ENCODE data around the gene STARD10. TPM values are rescaled to one million over a fixed set of nuclear protein-coding genes. Genes with fewer than 3 reads are reported as not detected.
A peak's percentile ranks its signal among the peaks of the same experiment; 100 is the strongest.
"Not testable (repeated sequence)": the region's sequence is repeated elsewhere in the genome, so short reads cannot be mapped to it uniquely, and the experiment has no call there.

The STARD10 gene
- total RNA-seq, 1 experiment from 2014 or later: 60.2 TPM

GRCh38 chr11:72826191-72826941, 32.5 kb upstream of the STARD10 start:
- no peak for DNase-seq (ENCODE audit: low spot score)

GRCh38 chr11:72825661-72826060, 31.8 kb upstream of the STARD10 start:
- DNase-seq (ENCODE audit: low spot score): no peak

DNA sequence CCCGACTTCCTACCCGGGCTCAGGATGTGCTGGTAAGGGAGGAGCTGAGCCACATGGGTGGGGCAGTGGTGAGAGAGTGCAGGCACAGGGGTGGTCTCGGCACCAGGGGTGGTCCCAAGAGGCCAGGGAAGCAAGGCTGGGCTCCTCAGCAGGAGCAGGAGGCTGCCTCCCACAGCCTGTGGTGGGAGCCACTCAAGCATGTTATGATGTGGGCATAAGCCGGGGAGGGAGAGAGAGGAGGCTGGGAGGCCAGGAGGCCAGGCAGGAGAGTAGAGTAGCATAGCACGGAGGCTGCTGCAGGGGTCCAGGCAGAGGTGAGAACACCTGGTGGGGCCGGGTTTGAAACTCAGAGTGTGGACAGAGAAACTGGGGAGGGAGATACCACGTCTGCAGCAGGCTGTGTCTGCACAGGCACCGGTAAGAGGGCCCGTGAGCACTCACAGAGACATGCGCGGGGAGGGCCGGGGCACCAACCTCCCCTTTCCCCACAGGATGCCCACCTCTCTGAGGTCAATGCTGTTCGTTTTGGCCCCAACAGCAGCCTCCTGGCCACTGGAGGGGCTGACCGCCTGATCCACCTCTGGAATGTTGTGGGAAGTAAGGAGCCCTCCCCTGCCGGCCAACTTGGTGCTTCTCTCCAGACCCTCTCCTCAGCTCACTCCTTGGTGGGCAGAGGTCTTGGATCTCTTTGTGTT, 31.1 kb upstream of the STARD10 start:
- no peak for DNase-seq (ENCODE audit: low spot score)

DNA sequence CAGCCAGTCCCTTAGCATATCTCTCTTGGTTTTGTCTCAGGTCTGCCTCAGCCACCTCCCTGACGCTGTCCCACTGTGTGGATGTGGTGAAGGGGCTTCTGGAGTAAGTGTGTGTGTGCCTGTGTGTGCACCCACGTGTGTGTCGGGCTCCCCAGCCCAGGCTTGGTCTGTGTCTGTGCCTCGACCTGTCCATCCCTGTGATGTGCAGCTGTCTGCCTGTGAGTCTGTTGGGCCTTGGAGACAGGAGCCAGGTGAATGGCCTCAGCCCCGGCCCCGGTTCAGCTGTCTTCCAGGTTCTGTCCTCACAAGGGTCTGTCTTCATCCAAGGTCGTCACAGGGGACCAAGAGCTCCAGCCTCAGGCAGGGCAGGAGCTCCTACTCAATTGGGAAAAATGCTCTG, 30.2 kb upstream of the STARD10 start:
- no peak for DNase-seq (ENCODE audit: low spot score)

GRCh38 chr11:72823105-72823804, 29.4 kb upstream of the STARD10 start:
- DNase-seq (ENCODE audit: low spot score): no peak

DNA sequence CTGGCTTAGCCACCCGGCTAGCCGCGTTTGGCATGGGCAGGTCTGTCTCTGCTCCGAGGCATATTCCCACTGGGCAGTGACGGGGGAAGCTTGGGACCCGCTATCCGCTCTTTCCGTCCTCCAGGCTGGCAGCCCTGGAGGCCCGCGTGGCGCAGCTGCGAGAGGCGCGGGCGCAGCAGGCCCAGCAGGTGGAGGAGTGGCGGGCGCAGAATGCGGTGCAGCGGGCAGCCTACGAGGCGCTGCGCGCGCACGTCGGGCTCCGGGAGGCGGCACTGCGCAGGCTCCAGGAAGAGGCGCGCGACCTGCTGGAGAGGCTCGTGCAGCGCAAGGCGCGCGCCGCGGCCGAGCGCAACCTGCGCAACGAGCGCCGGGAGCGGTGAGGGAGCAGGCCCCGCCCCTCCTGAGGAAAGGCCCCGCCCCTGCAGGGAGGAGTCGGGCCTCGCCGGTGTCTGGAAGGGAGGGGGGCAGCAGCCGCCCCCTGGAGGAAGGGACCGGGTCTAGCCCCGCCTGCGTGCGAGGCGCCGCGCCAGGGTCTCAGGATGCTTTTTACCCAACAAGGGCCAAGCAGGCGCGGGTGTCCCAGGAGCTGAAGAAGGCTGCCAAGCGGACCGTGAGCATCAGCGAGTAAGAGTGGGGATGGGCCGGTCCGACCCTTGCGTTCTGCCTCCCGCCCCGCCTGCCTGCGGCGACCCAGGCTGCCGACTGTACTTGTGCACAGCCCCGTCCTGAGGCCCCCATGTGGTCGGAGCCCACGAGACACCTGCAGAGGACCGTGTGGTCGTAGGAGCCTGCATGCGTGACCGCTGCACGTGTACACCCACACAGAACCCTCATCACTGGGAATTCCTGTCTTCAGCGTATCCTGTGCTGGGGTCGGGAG, 28.3 kb upstream of the STARD10 start:
- DNase-seq (ENCODE audit: low spot score): no peak

DNA sequence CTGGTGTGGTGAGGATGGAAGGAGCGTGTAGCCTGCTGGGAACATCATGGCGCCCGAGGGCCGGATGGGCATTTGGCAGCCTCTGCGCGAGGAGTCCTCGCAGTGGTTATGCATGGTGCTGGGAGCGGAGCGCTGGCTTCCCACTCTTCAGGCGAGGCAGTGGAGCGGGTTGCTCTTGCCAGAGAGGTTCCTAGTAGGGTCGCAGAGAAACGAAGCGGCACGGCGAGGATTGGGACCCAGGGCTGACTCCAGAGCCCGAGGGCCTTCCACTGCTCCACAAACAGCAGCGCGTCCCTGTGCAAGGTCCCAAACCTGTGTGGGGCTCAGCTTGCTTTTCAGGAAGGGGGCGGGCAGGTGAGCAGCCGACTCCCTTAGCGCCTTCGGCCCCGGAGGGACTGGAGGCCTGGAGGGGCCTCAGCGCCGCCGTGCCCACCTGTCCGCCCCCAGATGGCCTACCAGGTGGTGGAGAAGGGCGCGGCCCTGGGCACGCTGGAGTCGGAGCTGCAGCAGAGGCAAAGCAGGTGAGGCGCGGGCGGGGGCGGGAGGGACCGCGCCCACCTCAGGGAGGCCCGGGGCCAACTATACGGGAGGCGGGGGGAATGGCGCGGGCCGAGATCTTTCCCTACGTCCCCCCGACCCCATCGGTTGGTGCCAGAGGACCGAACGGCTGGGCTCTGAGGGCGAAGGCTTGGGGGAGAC, 27.5 kb upstream of the STARD10 start:
- DNase-seq (ENCODE audit: low spot score): no peak

DNA sequence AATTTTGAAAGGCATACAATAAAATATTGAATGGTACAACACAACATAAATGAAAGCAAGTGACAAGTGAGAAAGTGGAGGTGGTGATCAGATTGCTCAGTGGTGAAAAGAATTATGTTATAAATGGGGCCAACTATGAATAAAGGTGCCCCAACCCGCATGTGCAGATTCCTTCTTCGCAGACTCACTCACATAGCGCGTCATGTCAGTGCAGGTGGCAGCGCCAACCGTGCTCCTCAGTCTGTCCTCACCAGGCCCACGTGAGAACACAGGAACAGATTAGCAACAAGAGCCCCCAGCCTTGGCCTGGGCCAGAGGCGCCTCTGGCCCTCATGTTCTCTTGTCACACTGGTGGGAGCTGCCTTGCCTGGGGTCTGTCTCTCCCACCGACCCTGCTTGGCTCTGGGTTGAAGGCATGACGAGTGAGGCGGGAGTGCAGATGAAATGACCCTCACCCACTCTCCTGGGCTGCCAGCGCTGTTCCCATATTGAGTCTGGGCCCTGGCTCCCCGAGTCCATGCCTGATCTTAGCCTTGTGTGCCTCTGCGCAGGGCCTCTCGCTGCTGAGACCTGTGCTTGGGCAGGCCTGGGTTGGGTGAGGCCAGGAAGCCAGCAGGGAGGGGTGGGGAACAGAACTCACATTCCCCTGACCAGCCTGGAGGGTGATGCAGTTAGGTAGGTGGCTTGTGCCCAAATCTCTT, 26.7 kb upstream of the STARD10 start:
- DNase-seq (ENCODE audit: low spot score): no peak

DNA sequence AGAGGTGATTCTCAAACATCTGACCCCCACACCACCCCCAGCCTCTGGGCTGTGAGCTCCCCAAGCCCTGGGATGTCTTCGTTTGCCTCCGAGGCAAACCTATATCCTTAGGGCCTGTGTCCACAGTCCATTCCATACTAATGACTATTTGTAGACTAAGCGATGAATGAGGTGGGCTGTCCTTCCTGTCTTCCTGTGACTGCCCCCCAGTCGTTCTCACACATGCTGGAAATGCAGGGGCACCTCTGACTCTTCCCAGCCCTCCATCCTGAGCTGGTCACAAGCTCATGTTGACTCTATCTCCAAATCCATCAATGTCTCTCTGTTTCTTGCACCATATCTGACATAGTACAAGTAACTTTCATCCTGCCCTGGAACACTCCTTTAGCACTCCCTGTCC, 25.1 kb upstream of the STARD10 start:
- DNase-seq (ENCODE audit: low spot score): no peak

DNA sequence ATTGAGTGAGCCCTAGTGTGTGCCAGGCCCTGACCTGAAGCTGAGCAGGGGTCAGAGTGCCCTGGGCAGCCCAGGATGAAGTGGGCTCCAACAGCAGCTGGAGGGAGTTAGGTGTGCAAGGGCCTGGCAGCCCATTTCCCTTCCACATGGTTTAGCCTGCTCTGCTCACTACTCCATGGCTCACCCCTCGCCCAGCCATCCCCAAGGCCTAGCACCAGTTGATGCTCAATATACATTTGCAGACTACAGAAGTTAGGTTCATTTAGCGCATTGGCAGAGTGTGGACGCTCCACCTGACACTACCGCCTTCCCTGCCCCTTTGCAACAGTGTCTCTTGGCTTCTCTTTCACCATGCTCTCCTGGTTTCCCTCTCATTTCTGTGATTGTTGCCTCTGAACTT, 24.1 kb upstream of the STARD10 start:
- no peak for DNase-seq (ENCODE audit: low spot score)

- DNase-seq (ENCODE audit: low spot score): no peak
These were observed 22.6 kb upstream of the STARD10 start for GRCh38 chr11:72816404-72816990.

GRCh38 chr11:72815110-72815618, 21.3 kb upstream of the STARD10 start:
- peak; percentile 58 for DNase-seq (ENCODE audit: low spot score)

- DNase-seq (ENCODE audit: low spot score): peak; percentile 77
These were observed 20.7 kb upstream of the STARD10 start, which contains the start of gene ATG16L2 for GRCh38 chr11:72814286-72815109. TSS of gene ATG16L2 (plus strand) at chr11:72814411. CDS start at chr11:72814446, 35 bp downstream.

DNA sequence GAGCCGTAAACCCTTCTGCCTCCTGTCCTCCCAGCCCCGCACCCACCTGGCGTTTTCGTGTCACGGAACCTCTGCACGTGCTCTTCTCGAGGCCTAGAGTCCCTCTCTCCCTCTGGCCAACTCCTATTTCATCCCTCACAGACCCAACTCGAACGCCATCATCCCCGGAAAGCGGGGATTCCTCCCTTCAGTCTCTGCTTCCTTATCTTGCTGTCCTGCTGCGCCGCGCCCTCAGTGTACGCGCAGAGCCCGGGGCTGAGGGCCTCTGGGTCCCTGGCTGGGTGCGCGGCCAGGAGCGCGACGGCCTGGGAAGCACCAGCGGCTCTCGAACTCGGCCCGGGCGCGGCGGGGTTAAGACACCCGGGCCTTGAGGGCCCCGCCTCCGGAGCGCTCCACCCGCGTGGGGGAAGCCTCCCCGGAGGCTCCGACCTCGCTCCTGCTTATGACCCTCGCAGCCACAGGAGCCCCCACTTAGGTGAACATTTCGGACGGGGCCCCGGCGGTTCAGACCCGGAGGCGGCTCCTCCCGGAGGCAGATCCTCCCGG, 20.0 kb upstream of the STARD10 start:
- peak; percentile 65 for DNase-seq (ENCODE audit: low spot score)

- DNase-seq (ENCODE audit: low spot score): peak; percentile 66
These were observed 19.3 kb upstream of the STARD10 start for GRCh38 chr11:72812967-72813739.

DNA sequence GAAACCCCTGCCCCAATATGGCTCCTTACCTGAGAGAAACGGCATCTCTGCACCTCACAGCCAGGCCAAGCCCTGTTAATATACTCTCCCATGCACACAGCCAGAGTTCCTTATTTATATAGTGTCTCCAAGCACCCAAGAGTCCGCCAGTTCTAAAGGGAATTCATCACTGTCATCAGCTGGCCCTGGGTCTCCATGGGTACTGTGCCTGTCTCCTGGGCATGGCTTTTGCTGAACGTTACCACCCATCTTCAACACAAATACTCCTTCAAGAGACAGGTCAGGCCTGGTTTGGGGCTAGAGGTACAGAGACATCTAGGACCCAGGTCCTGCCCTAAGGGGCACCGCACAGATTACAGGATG, 18.7 kb upstream of the STARD10 start:
- DNase-seq (ENCODE audit: low spot score): peak; percentile 44

GRCh38 chr11:72811686-72812085, 17.8 kb upstream of the STARD10 start:
- not testable (repeated sequence) for DNase-seq (ENCODE audit: low spot score)

GRCh38 chr11:72808331-72808798, 14.5 kb upstream of the STARD10 start:
- DNase-seq (ENCODE audit: low spot score): peak; percentile 28
